HG02884 (cell line): ENCODE measurements around the gene PRCP.
A peak's percentile ranks its signal among the peaks of the same experiment; 100 is the strongest.
"Not testable (repeated sequence)": the region's sequence is repeated elsewhere in the genome, so short reads cannot be mapped to it uniquely, and the experiment has no call there.

Experiments used
- ATAC-seq: cut with Tn5 transposase; IDR thresholded peaks from one replicate; pipeline ENCODE4 v1.9.1; 2021; ENCODE audit warnings: mild to moderate bottlenecking, moderate library complexity; ENCODE audit not compliant: unreplicated experiment

The PRCP gene

DNA sequence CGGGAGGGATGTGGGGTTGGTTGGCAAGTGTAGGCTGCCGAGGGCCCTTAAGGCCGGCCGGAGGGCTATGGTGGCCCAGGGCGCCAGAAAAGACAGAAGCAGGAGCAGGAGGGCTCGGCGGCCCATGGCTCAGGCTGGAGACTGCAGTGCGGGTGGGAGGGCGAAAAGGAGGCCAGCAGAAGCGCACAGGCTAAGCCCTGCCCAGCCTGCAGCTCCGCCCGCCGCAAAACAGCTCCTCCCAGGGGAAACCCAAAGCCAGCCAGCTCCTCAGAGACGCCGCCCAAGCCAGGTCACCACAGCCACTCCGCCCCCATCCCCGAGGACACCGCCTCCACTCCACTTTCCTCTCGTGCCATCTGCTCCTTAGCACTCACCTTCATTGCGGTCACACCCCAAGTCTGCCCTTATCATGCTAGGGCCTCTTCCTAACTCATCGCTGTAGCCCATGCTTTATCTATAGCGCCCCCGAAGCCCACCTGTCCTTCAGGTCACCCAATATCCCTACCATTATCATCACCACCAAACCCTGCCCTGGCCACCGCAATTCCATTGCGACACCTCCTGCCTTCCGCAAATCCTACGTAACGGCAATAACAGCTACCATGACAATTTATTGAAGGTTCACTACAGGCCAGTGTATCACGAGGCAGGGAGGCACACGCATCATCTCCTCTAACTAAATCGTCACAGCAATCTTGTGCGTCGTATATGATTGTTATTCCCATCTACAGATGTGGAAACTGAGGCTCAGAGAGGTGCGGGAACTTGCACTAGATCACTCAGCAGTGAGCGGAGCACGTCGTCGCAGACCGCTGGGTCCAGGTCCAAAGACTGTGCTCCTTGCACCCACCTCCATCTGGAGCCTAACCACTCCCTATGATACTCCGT is at the start of gene PRCP:
TSS of gene PRCP (minus strand) at position 154 of the 888 bp plus-strand sequence. CDS start at position 126, 28 bp downstream.
- ATAC-seq: peak; percentile 75

DNA sequence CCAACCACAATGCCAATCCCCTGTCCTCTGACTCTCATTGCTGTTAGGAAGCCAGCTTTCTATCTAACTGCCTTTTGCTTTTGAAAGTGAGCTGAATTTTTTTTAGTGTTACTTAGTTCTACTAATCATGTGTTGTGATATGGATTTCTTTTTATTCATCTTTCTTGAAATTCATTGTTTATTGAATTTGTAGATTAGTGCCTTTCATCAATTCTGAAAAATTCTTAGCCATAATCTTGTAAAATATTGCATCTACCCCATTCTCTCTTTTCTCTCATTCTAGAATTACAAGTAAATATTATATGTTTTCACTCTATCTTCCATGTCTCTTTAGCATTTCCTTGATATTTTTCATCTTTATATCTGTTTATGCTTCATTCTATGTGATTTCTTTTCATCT is 49.1 kb upstream of the PRCP start:
- ATAC-seq: no peak

DNA sequence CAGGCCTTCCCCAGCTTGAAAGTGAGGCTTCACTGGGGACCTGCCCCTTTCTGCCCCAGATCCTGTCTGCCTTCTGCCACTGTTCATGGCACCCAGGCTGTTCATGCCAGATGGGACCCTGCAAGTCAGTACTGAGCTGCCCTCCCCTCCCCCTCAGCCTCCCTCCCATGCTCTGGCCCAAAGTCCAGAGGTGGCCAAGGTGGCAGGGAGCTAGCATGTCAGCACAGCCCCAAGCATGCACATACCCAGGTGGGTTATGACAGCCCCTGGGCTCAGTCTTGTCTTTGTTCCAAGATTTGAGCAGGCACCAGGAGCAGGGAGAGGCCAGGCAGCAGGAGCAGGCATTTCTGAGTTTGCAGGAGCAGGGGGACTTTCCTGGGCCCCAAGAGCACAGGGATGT is 45.5 kb upstream of the PRCP start:
- ATAC-seq: no peak

DNA sequence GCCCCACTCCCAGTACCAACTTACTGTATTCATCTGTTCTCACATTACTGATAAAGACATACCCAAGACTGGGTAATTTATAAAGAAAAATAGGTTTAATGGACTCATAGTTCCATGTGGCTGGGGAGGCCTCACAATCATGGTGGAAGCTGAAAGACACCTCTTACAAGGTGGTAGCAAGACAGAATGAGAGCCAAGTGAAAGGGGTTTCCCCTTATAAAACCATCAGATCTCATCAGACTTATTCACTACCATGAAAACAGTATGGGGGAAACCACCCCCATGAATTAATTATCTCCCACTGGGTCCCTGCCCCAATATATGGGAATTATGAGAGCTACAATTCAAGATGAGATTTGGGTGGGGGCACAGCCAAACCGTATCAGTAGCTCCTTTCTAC is 44.8 kb upstream of the PRCP start:
- ATAC-seq: not testable (repeated sequence)

DNA sequence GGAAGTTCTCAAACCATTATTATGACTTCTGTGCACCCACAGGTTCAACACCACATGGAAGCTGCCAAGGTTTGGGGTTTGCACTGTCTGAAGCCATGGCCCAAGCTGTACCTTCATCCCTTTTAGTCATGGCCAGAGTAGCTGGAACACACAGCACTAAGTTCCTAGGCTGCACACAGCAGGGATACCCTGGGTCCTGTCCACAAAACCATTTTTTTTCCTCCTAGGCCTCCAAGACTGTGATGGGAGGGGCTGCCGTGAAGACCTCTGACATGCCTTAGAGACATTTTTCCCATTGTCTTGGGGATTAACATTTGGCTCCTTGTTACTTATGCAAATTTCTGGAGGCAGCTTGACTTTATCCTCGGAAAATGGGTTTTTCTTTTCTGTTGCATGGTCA is 44.0 kb upstream of the PRCP start:
- no peak for ATAC-seq

DNA sequence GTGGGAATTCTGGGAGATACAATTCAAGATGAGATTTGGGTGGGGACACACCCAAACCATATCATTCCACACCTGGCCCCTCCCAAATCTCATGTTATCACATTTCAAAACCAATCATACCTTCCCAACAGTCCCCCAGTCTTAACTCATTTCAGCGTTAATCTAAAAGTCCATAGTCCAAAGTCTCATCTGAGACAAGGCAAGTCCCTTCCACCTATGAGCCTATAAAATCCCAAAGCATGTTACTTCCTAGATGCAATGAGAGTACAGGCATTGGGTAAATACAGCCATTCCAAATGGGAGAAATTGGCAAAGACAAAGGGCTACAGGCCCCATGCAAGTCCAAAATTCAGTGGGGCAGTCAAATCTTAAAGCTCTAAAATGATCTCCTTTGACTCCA is 43.2 kb upstream of the PRCP start:
- ATAC-seq: not testable (repeated sequence)

DNA sequence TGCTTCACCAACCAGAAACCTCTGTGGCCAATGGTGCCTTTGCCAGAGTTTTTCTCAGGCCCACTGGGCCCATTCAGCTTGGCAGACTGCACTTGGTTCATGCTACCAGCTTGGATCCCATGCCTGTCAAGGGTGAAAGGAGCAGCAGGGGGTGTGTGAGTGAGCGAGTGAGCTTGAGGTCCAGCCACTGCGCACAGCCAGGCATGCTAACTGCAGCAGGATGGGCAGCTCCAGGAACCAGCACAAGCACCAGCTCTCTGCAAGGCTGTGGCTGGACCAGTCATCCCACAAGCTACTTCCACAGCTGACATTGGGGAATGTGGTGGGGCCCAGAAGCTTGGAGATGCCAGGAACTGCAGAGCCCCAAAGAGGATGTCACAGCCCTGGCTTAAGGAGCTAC is 42.1 kb upstream of the PRCP start:
- no peak for ATAC-seq

DNA sequence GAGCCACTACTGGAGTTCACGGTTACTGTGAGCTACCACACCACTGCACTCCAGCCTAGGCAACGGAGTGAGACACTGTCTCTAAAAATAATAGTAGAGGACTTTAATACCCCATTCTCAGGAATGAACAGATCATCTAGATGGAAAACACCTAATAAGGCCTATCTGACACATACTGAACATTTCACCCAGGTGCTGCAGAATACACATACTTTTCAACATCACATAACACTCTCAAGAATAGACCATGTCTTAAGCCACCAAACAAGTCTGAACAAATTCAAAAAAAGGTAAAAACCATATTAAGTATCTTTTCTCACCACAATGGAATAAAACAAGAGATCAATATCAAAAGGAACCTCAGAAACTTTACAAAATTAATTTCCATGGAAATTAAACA is 39.2 kb upstream of the PRCP start:
- no peak for ATAC-seq

DNA sequence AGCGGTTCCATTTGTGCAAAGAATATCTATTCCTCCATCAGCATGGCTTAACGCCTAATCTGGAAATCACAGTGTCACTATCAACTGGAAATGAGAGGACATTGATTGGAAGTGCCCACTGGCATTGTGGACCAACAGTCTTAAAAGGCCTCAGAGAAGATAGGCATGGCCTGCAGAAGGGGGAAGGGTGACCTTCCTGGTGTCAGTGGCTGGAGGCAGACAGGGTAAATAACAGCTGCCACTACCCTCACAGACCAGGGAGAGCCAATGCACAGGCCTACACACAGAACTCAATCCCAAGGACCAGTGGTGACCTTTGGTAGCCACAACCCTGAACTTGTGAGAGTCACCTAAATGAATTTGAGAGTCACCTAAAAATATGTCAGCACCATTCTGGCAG is 37.3 kb upstream of the PRCP start:
- no peak for ATAC-seq

DNA sequence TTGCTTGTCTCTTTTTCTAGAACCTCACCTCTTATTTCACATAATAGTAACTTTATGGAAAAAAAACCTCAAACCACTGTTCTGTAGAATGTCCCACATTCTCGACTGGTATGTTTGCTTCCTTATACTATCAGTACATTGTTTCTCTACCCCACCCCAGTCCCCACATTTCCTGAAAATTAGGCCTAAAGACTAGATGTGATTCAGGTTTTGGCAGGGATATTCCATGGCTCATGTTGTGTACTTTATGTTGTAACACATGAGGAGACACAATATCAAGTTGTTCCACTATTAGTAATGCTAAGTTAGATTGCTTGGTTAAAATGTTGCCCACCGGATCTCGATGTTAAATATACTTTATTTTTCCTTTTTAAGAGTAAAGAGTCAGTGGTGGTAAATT is 36.0 kb upstream of the PRCP start:
- ATAC-seq: no peak

DNA sequence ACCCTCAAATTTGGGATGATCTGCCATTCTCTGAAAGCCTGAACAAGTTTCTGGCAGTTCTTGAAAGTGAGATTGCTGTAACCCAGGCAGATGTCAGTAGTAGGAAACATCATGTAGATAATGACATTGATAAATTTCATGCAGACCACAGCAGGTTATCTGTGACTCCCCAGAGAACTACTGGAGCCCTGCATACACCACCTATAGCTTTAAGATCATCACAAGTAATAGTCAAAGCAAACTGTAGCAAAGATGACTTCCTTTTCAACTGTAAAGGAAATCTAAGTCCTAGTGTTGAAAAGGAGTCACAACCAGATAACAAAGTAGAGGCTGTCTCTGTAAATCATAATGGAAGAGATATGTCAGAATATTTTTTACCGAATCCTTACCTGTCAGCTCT is 32.3 kb upstream of the PRCP start:
- ATAC-seq: no peak

DNA sequence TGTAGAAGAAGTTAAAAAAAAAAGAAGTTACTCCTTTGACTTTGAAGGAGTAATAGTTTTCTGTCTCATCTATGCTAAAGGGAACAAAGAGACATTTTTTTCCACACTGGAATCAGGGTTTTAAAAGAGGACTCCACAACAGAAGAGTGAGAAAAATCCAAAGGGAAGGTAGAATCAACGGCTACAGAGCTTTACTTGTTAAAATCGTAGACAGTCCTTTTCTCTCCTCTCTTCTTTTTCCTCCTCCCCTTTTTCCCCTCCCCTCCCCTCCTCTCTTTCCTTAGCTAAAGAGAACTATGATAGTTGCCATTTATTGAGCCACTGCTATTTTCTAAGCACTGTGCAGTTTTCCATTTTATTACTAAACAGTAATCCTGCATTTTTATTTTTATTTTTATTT is 30.5 kb upstream of the PRCP start:
- no peak for ATAC-seq

DNA sequence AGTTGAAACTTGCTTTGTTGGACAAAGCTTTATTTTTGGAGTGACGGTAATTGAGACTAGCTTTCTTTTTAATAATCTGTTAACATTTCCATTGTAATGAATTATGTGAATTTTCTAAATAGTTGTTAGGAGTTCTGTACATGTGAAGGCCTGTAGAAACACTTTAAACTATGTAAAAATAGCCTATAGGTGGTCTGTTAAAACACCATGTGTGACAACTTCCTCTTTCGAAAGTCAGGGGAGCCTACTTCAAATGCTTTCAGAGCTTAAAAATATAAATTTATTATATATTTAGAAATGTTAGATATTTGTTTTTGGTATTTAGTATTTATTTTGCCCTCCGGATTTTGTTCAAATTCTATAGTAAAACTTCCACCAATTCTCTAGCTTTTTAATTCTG is 30.0 kb upstream of the PRCP start:
- peak; percentile 64 for ATAC-seq

DNA sequence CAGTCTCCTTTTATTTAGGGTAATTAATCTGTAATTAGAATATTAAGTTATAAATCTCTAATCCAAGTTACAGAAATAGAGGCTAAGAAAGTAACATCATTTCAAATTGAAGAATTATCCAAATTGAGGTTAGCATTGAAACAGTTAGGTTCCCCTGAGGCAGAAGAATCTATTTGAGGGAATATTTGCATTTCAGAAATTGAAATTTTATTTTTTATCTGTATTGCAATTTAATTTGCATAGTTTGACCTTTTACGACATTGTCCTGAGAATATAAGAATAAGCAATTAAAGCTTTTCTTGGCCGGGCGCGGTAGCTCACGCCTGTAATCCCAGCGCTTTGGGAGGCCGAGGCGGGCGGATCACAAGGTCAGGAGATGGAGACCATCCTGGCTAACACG is 28.9 kb upstream of the PRCP start:
- no peak for ATAC-seq

DNA sequence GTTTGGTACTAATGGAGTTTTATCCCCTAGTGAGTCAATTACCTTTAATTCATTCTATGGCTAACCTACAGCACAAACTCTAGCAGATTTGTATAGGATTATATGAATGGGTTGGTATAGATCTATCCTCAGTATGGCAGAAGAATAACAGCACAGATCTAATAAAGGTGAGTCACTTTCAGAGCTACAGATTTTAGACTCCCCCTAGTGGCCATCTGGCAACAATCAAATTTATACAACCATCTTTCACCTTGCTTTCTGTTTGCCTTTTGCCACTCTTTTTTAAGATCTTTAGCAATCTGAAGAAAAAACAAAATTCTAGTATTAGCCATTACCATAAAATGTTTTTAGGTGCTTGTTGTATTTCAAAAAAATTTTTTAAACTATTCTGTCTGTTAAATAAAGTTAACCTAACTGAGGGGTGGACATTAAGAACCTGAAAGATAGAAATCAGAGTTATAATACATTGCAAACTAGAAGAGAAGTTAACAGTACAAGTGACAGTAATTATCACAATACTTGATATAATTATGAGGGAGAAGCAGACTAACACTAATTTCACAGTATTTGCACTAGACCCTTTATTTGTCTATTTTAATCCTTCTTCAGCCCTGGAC is 27.1 kb upstream of the PRCP start:
- ATAC-seq: peak; percentile 56

DNA sequence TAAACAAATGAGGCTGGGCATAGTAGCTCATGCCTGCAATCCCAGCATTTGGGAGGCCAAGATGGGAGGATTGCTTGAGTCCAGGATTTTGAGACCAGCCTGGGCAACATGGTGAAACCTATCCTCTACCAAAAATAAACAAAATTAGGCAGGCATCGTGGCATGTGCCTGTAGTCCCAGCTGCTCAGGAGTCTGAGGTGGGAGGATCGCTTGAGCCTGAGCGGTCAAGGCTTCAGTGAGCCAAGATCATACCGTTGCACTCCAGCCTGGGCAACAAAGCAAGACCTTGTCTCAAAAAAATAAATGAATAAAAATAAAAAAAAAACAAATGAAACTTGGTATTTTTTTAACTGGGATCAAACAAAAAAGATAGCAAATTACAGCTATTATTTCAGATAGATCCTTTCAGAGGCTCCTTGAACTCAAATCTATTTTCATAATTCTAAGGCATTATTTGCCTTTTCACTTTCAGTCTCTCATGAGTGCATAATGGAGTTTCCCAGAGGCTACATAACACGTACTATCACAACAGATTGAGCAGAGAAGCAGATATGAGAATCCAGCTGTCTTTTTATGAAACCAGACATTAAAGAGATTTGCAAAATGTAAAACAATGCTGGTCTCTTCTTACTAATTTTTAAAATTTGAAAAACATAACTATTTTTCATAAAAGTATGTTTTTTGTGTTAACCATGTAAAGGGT is 24.4 kb upstream of the PRCP start:
- ATAC-seq: no peak

DNA sequence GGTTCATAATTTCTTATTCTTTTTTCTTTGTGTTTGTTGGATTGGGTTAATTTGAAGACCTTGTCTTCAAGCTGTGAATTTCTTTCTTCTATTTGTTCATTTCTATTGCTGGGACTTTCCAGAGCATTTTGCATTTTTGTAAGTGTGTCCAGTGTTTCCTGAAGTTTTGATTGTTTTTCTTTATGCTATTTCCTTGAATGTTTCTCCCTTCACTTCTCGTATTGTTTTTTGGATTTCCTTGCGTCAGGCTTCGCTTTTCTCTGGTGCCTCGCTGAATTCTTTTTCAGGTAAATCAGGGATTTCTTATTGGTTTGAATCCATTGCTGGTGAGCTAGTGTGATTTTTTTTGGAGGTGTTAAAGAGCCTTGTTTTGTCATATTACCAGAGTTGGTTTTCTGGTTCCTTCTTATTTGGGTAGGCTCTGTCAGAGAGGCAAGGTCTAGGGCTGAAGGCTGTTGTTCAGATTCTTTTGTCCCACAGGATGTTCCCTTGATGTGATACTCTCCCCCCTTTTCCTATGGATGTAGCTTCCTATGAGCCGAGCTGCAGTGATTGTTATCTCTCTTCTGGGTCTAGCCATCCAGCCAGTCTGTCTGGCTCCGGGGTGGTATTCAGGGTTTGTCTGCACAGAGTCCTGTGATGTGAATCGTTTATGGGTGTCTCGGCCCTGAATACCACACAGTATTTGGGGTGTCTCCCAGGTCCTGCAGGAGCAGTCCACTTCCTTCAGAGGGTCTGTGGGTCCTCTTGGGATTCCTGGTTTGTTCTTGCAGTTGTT is 22.4 kb upstream of the PRCP start:
- ATAC-seq: not testable (repeated sequence)

DNA sequence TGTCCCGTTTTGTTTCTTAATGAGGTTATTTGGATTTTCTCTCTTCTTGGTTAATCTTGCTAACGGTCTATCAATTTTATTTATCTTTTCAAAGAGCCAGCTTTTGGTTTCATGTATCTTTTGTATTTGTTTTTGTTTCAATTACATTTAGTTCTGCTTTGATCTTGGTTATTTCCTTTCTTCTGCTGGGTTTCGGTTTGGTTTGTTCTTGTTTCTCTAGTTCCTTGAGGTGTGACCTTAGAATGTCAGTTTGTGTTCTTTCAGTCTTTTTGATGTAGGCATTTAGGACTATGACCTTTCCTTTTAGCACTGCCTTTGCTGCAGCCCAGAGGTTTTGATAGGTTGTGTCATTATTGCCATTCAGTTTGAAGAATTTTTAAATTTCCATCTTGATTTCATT is 20.0 kb upstream of the PRCP start:
- not testable (repeated sequence) for ATAC-seq

DNA sequence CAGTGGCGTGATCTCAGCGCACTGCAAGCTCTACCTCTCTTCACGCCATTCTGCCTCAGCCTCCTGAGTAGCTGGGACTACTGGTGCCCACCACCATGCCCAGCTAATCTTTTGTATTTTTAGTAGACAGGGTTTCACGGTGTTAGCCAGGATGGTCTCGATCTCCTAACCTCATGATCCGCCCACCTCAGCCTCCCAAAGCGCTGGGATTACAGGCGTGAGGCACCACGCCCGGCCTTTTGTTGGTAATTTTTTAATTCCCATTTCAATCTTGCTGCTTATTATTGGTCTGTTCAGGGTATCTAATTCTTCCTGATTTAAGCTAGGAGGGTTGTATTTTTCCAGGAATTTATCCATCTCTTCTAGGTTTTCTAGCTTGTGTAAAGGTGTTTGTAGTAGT is 19.6 kb upstream of the PRCP start:
- not testable (repeated sequence) for ATAC-seq

DNA sequence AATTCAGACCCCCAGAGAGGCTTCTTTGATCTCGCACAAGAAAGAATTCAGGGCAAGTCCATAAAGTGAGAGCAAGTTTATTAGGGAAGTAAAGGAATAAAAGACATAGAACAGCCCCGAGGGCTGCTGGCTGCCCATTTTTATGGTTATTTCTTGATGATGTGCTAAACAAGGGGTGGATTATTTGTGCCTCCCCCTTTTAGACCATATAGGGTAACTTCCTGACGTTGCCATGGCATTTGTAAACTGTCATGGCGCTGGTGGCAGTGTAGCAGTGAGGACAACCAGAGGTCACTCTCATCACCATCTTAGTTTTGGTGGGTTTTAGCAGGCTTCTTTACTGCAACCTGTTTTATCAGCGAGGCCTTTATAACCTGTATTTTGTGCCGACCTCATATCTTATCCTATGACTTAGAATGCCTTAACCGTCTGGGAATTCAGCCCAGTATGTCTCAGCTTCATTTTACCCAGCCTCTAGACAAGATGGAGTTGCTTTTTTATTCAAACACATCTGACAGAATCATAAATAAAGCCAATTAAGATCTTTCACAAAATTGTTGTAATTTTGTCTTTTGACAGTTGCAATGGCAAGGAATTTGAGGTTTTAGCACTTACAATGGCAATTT is 8.9 kb upstream of the PRCP start:
- no peak for ATAC-seq

DNA sequence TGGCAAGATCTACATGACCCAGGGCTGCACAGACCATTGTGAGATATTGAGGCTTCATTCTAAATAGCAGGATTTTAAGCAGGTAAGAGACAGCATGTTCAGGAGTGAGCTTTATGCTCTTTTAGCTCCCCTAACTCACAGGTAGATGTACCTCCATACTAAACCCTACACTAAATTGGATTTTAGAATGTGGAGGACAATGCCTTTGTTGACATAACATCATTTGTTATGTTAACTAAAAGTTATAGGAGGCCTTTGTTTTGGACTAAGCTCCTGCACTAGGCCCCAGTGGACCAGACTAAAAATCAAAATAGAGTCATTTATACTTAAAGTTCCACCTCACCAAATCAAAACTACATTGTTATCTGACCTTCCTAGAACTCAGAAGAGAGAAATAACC is 8.1 kb upstream of the PRCP start:
- ATAC-seq: no peak
